Thoracic aorta (tissue), 2 donors: ENCODE data around the gene TFRC. TPM values are rescaled to one million over a fixed set of nuclear protein-coding genes. Genes with fewer than 3 reads are reported as not detected.
"Not testable (repeated sequence)": the region's sequence is repeated elsewhere in the genome, so short reads cannot be mapped to it uniquely, and the experiment has no call there.

ENCODE experiments used
- ATAC-seq: fragments of 150-250 bp; one replicate; pipeline ENCODE4 v1.8.0; 2017; ENCODE audit warnings: low read depth; ENCODE audit not compliant: insufficient number of reproducible peaks, low FRiP score
- DNase-seq: peaks from one replicate; pipeline ENCODE4 v3.0.0-alpha.2; 2020; ENCODE audit warnings: low spot score
- H3K27ac ChIP-seq, 2 donors: fragments of 200-600 bp; sonication (generic); 1 replicate in 1 of 2; 2 replicates in 1 of 2; pipeline ENCODE4 v1.5.1; 2016; ENCODE audit warnings: mild to moderate bottlenecking in 2 of 2, moderate library complexity in 2 of 2
- H3K27me3 ChIP-seq: fragments of 200-600 bp; sonication (generic); replicated peaks from 2 replicates; pipeline ENCODE4 v1.6.0; 2016; ENCODE audit warnings: mild to moderate bottlenecking; ENCODE audit not compliant: insufficient read depth
- H3K36me3 ChIP-seq: fragments of 200-600 bp; sonication (generic); one replicate; pipeline ENCODE4 v1.5.1; 2016
- H3K4me1 ChIP-seq, 2 donors: fragments of 200-600 bp; sonication (generic); 1 replicate in 1 of 2; 2 replicates in 1 of 2; pipeline versions ENCODE4 v1.5.1 to v1.6.0; 2016; ENCODE audit warnings: low read depth in 2 of 2, mild to moderate bottlenecking in 1 of 2; ENCODE audit not compliant: control insufficient read depth in 1 of 2
- H3K4me3 ChIP-seq: fragments of 200-600 bp; sonication (generic); 2 replicates; pipeline ENCODE4 v1.5.1; 2016; ENCODE audit warnings: mild to moderate bottlenecking
- H3K9me3 ChIP-seq: fragments of 200-600 bp; sonication (generic); 2 replicates; pipeline ENCODE4 v1.5.1; 2016
- CTCF ChIP-seq: fragments of 200-600 bp; sonication (generic); IDR thresholded peaks from one replicate; pipeline ENCODE4 v1.5.1; 2019; ENCODE audit warnings: antibody characterized with exemption
- total RNA-seq, 2 donors: library from RNA; depleted of rRNA; stranded (reverse); fragments of >200 nt; gene quantifications; one replicate each; pipeline versions ENCODE4 v1.1.0 to v1.2.3, GENCODE V29; 2016

Gene TFRC
- total RNA-seq, 2 donors from 2014 or later = 127 to 164 TPM

- H3K27ac ChIP-seq = peak overlapping the region in 1 of 2 donors; percentile 47
- H3K4me3 ChIP-seq = no peak overlapping the region
- DNase-seq = no peak
- no peak for TF ChIP-seq CTCF
- peaks cover 9 to 13% of the 10 kb centered on the region in 2 donors for H3K4me1 ChIP-seq
- H3K27me3 ChIP-seq = no peaks in the 10 kb centered on the region
- no peaks in the 10 kb centered on the region for H3K9me3 ChIP-seq
- ATAC-seq = no peak
- H3K36me3 ChIP-seq = no peaks in the 10 kb centered on the region
Observed at GRCh38 chr3:196093317-196094111, 11.6 kb upstream of the TFRC start.

- TF ChIP-seq CTCF = no peak
- H3K27me3 ChIP-seq = no peaks in the 10 kb centered on the region
- no peak overlapping the region for H3K27ac ChIP-seq
- no peaks in the 10 kb centered on the region for H3K9me3 ChIP-seq
- DNase-seq (no peak), ATAC-seq (no peak)
- no peaks in the 10 kb centered on the region for H3K36me3 ChIP-seq
- no peaks in the 10 kb centered on the region for H3K4me1 ChIP-seq
- H3K4me3 ChIP-seq = no peak overlapping the region
Observed at GRCh38 chr3:196087906-196088305, 6.0 kb upstream of the TFRC start.

- Histone ChIP-seq H3K36me3 (no peaks in the 10 kb centered on the region), H3K9me3 (no peaks in the 10 kb centered on the region), H3K4me3 (peak overlapping the region; percentile 80), H3K4me1 (peaks cover 5 to 16% of the 10 kb centered on the region in 2 donors), H3K27me3 (no peaks in the 10 kb centered on the region), H3K27ac (peak overlapping the region; percentile 68 to 82)
- ATAC-seq (no peak), DNase-seq (no peak)
- no peak for TF ChIP-seq CTCF
Observed at GRCh38 chr3:196082619-196082971, 705 bp upstream of the TFRC start.

GRCh38 chr3:196081002-196081833 lies 672 bp downstream of the TFRC start:
- Histone ChIP-seq H3K9me3 (no peaks in the 10 kb centered on the region), H3K36me3 (no peaks in the 10 kb centered on the region), H3K27ac (peak overlapping the region; percentile 68 to 82), H3K27me3 (no peaks in the 10 kb centered on the region), H3K4me1 (peaks cover 5 to 16% of the 10 kb centered on the region in 2 donors), H3K4me3 (peak overlapping the region; percentile 80)
- DNase-seq (no peak), ATAC-seq (peak; percentile 32)
- TF ChIP-seq CTCF = no peak

GRCh38 chr3:196080101-196080846 lies 1.6 kb downstream of the TFRC start:
- not testable (repeated sequence) for ATAC-seq, H3K36me3 ChIP-seq, H3K27me3 ChIP-seq, DNase-seq, H3K9me3 ChIP-seq
- H3K27ac ChIP-seq = peak overlapping the region in 1 of 2 donors; percentile 68
- peaks cover 5 to 16% of the 10 kb centered on the region in 2 donors for H3K4me1 ChIP-seq
- H3K4me3 ChIP-seq = peak overlapping the region; percentile 80
